ENCODE data around the gene THSD7B.

GRCh38 chr2:137232076-137232475 is 466.7 kb downstream of the THSD7B start:
- TF ChIP-seq CTCF (IDR thresholded peaks at IDR 0.05) (no peak), POLR2A (IDR thresholded peaks at IDR 0.05) (no peak), EP300 (IDR thresholded peaks at IDR 0.05) (no peak), POLR2AphosphoS5 (IDR thresholded peaks at IDR 0.05) (no peak)

Data from upper lobe of left lung (tissue), 4 donors.